Stimulated activated CD8-positive, alpha-beta memory T cell treated with anti-CD3 and anti-CD28 coated beads, Interleukin-12 subunit alpha, Interleukin-12 subunit beta, amount 100 ng/mL, for 24 hours (primary cell): ENCODE results near the gene AMZ2.
"Not testable (repeated sequence)": the region's sequence is repeated elsewhere in the genome, so short reads cannot be mapped to it uniquely, and the experiment has no call there.

Experiments
- DNase-seq: peaks from one replicate; pipeline ENCODE4 v3.0.0-alpha.2; 2020; ENCODE audit errors: extremely low read depth

AMZ2 gene

DNA sequence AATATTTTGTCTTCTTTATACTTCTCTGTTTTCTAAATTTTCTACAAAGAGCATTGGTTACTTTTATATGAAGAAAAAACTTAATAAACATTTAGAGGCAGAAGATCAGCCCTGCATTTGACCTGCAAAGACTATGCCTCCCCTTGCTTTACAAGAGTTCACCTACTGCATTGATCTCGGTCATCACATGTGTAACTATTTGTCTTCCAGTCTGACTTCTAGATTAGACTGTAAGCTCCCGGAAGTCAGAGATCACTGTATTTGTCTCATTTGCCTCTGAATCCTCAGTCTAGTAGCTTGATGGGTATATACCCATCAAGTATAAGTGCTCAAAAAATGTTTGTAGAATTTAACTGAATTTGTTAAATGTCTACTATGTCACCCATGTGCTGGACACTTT is 27.7 kb upstream of the AMZ2 start:
- DNase-seq: not testable (repeated sequence)

- not testable (repeated sequence) for DNase-seq
Measured at GRCh38 chr17:68220786-68221185, 27.1 kb upstream of the AMZ2 start.

GRCh38 chr17:68221786-68222185 is 26.1 kb upstream of the AMZ2 start:
- no peak for DNase-seq

DNA sequence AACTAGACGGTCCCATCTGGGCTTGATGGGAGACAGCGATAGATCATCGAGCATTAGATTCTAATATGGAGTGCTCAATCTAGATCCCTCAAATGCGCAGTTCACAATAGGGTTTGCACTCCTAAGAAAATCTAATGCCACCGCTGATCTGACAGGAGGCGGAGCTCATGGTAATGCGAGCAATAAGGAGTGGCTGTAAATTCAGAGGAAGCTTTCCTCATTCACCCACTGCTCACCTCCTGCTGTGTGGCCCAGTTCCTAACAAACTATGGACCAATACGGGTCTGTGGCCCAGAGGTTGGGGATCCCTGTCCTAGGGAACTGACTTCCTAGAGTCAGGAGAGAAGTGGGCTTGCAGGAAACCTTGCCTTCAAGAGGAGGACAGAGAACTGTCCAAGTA is 25.2 kb upstream of the AMZ2 start:
- DNase-seq: no peak

DNA sequence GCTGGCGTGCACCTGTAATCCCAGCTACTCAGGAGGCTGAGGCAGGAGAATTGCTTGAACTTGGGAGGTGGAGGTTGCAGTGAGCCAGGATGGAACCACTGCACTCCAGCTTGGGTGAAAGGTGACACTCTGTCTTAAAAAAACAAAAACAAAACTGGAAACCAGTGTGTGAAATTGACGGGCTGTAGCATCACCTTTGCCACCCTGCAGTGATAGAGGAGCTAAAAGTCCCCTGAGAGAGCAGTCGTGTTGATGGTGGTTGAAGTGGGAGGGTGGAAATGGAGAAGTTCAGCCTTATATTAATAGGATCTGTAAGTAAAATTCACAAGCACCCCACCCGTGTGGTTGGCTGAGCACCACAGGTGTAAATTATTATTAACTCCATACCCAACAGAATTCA is 22.8 kb upstream of the AMZ2 start:
- not testable (repeated sequence) for DNase-seq

DNA sequence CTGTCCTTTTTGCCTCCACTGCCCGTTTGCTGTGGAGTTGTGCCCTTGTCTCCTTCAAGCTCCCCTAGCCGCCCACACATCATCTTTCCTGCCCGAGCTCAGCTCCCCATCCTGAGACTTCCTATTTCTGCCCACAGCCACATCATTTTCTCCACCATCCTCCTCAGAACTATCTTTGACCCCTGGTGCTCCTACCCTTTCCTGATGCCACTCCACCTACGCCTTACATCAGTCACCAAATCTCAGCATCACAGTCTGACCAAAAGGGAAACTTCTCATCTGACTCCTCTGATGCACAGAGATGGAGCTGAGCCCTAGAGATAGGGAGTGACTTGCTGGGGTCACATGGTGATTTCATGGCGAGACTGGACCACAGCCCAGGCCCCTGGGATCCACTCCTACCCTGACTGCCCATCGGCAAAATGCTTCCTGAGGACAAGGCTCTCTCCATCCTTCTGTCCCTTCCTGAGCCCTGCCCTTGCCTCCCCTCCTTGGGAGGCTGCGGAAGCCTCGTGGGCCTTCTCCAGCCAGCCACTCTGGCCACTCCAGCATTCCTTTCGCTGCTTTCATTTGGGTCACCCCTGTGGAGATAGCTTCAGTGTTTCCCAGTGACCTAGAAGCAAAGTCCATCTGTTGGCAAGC is 19.7 kb upstream of the AMZ2 start:
- not testable (repeated sequence) for DNase-seq

- DNase-seq: no peak
Measured at GRCh38 chr17:68228817-68229570, 18.8 kb upstream of the AMZ2 start.

GRCh38 chr17:68229619-68230018 is 18.2 kb upstream of the AMZ2 start:
- no peak for DNase-seq

GRCh38 chr17:68231131-68231530 is 16.7 kb upstream of the AMZ2 start:
- not testable (repeated sequence) for DNase-seq

DNA sequence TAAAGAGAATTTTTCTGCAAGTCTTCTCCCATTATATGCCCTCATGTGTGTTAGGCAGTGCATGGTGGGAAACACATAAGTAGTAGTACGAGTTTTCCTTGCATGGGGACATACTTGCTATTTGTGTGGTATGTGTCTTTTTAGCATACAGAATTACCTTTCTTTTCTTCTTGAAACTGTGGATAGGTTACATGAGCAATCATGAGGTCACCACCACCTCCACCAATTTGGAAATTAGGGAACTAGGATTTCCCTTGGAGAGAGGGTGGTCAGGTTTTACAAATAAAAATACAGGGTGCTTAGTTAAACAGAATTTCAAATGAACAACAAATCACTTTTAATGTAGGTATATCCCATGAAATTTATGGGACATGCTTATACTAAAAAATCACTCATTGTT is 16.3 kb upstream of the AMZ2 start:
- DNase-seq: no peak

- DNase-seq: not testable (repeated sequence)
Measured at GRCh38 chr17:68232741-68233140, 15.1 kb upstream of the AMZ2 start.

DNA sequence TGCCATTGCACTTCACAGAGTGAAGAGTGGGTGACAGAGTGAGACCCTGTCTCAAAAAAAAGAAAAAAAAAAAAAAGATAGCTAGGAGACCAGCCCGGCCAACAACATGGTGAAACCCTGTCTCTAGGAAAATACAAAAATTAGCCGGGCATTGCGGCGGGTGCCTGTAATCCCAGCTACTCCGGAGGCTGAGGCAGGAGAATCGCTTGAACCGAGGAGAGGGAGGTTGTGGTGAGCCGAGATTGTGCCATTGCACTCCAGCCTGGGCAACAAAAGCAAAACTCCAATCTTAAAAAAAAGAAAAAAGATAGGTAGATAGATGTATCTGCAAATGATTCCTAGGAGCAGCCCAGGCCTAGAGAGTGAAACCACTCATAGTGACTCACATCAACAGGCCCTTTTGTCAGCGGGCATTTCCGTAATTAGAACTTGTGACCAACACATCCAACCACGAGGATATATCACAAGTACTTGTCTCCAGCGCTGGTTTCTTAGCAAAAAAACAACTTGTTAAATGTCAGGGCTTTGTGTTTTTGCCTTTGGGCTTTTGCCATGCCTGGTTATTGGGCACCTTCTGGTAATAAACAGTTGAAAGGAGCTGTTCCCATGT is 13.0 kb upstream of the AMZ2 start:
- not testable (repeated sequence) for DNase-seq

GRCh38 chr17:68235336-68235791 is 12.5 kb upstream of the AMZ2 start:
- DNase-seq: not testable (repeated sequence)

DNA sequence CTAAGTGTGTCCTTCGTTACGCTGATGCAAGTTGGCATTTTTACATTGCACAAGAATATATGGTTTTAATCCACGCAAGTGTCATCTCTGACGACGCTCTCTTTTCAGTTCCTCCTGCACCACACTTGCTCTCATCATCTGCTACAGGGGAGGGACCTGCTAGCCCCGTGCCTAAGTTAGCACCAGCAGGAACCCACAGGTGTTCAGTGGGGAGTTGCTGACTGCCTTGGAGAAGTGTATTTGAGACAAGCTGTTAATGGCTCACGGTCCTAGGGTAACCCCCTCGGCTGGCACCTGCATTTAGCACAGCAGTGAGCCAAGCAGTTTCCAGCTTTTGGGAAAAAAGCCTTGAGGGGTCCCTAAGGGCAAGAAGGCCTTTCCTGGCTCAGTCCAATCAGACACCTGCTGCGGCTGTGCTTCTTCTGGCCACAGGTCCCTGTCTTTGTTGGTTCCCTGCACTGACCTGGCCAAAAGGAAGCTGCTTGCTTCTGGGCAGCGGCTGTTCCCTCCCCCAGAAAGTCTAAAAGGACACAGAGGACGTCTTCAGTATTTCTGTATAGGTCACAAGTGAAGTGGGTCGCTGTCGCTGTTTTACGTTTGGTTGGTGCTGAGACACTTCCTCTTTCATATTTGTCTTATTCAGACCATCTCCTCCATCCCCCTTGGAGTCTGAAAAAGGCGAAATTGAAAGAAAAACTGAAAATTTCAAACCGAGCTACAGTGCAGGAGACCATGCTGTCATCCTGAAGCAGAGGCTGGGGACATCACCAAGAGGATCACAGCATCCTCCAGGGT is 10.3 kb upstream of the AMZ2 start:
- not testable (repeated sequence) for DNase-seq

- DNase-seq: no peak
Measured at GRCh38 chr17:68238164-68238870, 9.5 kb upstream of the AMZ2 start.

DNA sequence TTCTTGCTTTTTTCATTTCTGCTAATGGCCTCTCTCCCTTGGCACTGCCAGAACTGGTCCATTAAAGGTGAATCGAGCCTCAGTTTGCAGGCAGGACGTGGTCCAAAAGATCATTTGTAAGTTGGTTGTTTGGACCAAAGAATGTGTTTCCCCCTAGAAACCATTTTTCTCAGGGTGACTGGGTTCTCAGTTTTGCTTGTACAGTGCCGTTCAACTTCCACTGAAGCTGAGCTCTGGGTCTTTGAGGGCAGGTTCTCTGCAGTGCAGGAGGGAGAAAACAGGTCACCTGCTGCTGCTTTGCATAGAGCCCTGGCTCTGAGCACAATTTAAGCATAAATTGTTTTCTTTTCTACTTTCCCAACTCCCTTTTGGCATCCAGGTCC is 9.0 kb upstream of the AMZ2 start:
- no peak for DNase-seq

GRCh38 chr17:68239632-68240366 is 8.0 kb upstream of the AMZ2 start:
- DNase-seq: no peak

GRCh38 chr17:68246271-68247028 is 1.4 kb upstream of the AMZ2 start:
- DNase-seq: no peak

- DNase-seq: no peak
Measured at GRCh38 chr17:68248199-68248825, 469 bp downstream of the AMZ2 start.

- no peak for DNase-seq
Measured at GRCh38 chr17:68248891-68249290, 1.0 kb downstream of the AMZ2 start.
